ENCODE data around the gene MYO16.
"Not testable (repeated sequence)": the region's sequence is repeated elsewhere in the genome, so short reads cannot be mapped to it uniquely, and the experiment has no call there.

Gene MYO16

DNA sequence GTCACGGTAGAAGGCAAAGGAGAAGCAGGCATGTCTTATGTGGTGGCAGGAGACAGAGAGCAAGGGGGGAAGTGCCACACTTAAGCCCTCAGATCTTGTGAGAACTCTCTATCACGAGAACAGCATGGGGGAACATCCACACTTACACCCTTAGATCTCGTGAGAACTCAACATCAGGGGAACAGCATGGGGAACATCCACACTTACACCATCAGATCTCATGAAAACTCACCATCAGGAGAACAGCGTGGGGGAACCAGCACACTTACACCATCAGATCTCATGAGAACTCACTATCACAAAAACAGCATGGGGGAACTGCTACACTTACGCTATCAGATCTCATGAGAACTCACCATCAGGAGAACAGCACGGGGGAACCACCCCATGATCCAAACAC is 445.0 kb downstream of the MYO16 start:
- no peak for DNase-seq (ENCODE audit: low spot score)

GRCh38 chr13:109074853-109075252 is 445.4 kb downstream of the MYO16 start:
- DNase-seq (ENCODE audit: low spot score): no peak

DNA sequence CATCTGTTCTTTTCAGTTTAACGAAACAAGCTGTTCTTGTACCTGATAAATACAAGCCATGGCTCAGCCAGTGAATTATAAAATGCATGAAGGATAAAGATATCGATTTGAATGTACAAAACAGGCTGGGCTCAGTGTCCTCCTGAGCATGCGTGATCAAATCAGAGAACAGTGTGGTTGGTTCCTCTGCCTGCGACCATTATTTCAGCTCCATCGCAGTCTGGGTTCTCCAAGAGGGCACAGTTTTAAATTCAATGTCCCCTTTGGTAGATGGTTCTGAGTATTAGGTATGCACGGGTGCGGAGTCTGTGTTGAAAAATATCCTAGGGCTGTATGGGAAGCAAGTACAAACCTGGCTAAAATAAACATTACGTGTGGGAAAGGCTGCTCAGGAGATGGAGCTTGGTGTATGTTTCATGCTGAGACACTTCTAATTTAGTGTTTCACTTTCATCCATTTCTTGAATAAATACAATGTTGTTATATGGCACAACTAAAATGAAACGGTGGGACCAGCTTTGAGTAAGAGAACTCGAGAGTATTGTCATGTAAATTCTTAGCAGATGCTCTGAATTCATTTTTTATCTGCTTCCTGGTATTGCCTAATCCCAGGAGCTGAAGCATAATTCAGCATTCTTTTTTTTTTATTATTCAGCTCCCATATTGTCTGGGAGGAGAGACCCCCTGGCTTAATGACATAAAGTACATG is 458.7 kb downstream of the MYO16 start:
- no peak for DNase-seq (ENCODE audit: low spot score)

GRCh38 chr13:109088624-109088917 is 459.2 kb downstream of the MYO16 start:
- DNase-seq (ENCODE audit: low spot score): no peak

DNA sequence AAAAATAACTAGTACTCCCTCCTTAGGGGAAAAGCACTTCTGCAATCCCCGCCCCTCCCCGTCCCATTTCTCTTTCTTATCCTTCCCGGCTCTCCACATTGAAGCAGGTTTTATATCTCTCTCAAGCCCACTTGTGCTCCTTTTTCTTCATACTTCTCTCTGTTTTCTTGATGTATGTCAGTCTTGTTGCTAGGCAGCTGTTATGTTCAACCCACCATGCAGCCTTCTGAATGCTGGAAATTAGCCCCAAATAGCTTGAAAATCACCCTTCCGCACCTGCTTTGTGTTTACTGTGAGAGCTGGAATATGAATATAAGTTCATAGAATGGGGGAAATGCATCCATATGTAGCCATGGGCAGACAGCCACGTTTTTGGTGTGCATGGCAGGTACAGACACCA is 461.4 kb downstream of the MYO16 start:
- no peak for DNase-seq (ENCODE audit: low spot score)

- DNase-seq (ENCODE audit: low spot score): no peak
These were observed 461.8 kb downstream of the MYO16 start for GRCh38 chr13:109091249-109091648.

DNA sequence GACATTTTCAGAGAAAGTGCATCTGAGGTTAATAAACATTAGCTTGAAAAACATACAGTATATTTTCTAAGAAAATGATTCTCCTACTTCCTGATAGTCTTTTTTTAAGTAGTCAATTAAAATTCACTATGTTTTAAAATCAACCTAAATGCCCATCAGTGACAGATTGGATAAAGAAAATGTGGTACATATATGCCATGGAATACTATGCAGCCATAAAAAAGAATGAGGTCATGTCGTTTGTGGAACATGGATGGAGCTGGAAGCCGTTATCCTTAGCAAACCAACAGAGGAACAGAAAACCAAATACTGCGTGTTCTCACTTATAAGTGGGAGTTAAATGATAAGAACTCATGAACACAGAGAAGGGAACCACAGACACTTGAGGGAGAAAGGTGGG is 462.8 kb downstream of the MYO16 start:
- DNase-seq (ENCODE audit: low spot score): not testable (repeated sequence)

GRCh38 chr13:109093998-109094397 is 464.6 kb downstream of the MYO16 start:
- no peak for DNase-seq (ENCODE audit: low spot score)

DNA sequence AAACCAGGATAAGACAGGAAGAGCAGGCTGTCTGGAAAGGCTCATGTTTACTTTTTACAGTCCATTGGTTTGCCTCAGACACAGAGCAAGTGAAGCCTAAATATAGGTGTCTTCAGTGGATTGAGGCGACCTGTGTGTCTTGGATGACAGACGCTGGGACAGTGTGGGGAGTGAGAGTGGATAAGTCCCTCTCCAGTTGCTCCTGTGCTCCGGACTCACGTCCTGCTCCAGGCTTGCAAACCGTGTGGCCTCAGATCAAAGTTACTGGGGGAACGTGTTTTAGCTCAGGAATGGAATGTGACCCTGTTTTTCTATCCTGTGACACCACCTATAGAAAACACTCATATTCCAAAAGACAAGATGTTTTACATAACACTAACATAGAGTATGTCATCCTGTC is 465.7 kb downstream of the MYO16 start:
- no peak for DNase-seq (ENCODE audit: low spot score)

DNA sequence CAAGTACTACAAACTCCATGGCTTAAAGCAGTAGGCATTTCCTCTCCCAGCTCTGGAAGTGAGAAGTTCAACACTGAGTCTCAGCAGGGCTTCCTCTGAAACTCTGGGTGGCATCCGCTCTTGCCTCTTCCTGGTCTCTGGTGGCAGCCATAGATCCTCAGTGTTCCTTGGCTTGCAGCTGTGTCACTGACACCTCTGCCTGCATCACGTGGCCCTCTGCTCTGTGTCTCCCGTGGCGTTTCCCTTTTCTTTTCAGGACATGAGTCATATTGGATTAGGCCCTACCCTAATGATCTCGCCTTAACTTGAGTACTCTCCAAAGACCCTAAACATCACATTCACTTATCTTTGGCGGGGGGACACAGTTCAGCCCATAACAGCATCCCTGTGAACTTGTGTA is 466.7 kb downstream of the MYO16 start:
- DNase-seq (ENCODE audit: low spot score): no peak

- no peak for DNase-seq (ENCODE audit: low spot score)
These were observed 471.4 kb downstream of the MYO16 start for GRCh38 chr13:109100705-109101304.

DNA sequence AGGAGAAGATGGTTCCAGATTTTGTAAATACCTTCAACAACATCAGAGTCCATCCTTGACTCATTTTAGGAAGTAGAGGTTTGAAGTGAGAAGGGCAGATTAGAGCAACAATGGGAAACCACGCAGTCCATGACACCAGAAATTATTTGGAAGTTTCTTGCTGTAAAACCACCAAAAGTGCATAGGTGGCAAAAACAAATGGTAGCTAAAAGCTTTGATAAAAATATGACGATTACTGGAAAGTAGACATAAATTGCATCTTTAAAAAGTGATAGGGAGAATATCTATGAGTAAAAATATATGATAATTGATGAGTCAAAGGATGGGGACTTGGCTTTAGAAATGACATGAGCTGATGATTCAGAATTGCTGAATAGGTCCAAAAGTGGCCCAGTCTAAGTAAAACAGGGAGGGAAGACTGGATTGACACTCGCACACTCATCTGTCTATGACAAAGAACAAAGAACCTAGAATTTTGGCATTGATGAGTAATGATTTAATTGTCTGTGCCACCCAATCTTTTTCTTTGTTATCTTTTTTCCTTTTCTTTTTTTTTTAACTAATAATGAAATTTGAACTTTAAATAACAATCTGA is 472.2 kb downstream of the MYO16 start:
- DNase-seq (ENCODE audit: low spot score): no peak

GRCh38 chr13:109105899-109106298 is 476.5 kb downstream of the MYO16 start:
- DNase-seq (ENCODE audit: low spot score): no peak

DNA sequence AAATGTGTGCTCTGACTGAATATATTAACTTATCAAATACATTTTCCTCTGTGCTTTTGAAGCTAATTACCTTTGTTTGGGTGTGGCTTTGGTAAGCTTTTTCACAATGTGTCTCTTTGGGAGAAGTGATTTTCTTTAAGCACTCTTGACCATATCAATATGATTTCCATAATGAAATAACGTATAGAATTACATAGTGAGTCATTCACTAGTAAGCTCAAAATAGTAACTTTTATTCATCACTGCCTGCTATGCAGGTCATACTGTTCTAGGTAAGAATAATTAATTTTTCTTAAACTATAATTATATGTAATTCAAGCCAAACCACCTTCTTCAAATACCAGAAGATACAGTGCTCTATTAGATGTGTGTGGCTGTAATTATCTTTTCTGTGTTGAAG is 480.7 kb downstream of the MYO16 start:
- DNase-seq (ENCODE audit: low spot score): no peak

- DNase-seq (ENCODE audit: low spot score): no peak
These were observed 481.7 kb downstream of the MYO16 start for GRCh38 chr13:109111141-109111540.

DNA sequence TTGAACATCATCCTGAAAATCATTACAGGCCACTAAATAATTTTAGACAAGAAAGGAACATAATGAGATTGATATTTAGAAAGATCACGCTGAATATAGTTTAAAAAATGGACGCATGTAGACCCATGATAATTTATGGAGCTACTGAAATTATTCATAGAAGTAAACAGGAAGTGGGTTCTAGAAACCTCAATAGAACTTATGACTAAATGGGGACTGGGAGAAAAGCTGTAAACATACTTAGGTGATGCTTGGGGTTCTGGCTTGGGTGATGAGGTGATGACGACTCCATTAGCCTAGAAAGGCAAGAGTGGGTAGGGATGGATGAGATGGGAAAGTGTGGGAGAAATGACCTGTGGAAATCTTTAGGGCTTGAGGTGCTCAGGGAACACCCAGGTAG is 484.0 kb downstream of the MYO16 start:
- DNase-seq (ENCODE audit: low spot score): no peak

DNA sequence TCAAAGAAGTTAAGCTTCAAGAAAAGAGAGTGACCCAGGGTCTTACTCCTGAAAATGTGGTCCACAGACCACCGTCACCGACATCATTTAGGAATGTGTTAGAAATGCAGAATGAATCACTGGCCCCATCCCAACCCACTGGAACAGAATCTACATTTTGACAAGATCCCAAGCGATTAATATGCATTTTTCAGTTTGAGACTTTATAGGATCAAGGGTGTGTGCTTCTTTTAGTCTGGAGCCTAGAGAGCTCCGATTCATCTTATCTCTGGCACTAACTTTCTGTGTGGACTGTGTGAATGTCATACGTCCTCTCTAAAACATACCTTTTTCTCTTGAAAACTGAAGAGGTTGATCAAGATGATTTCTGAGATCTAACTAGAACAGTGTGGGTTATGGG is 484.8 kb downstream of the MYO16 start:
- no peak for DNase-seq (ENCODE audit: low spot score)

DNA sequence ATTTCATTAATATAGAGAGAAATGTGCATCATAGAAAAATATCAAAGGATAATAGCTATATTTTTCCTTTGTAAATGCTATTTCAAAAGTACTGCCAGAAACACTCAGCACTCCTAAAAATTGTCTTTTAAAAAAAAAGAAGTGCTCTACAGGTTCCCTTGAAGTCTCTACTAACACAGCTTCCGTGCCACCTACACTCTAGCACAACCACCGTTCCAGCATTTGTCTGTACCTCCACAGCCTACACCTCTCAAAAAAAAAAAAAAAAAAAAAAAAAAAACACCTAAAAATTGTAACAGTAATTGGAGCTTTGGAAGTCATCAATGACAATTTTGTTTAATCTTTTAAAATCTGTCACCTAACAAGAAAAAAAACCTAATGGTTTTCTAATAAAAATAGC is 485.6 kb downstream of the MYO16 start:
- DNase-seq (ENCODE audit: low spot score): no peak

- no peak for DNase-seq (ENCODE audit: low spot score)
These were observed 489.1 kb downstream of the MYO16 start for GRCh38 chr13:109118521-109118920.

GRCh38 chr13:109119896-109120295 is 490.5 kb downstream of the MYO16 start:
- no peak for DNase-seq (ENCODE audit: low spot score)

- no peak for DNase-seq (ENCODE audit: low spot score)
These were observed 492.4 kb downstream of the MYO16 start for GRCh38 chr13:109121826-109122225.

DNA sequence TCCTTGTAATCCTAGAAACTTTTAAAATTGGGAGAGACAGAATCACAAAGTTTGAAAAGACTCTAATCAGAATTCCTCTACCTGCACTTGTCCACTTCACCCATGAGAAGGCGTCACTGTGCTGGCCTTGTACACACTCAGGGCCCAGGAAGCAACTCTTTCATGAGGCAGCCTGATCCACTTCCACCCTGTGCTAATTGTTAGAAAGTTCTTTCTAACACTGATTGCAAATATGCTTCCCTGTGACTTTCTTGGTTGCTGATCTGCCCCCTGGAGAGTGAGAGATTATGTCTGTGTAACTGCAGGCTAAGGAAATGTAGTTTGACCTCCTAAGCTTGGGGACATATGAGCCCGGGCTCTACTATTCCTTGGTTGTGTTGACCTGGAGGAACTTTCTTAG is 494.6 kb downstream of the MYO16 start:
- DNase-seq (ENCODE audit: low spot score): no peak

- DNase-seq (ENCODE audit: low spot score): no peak
These were observed 496.8 kb downstream of the MYO16 start for GRCh38 chr13:109126178-109126577.

Measured in CD4-positive, alpha-beta T cell treated with Interleukin-6 at 100 ng/mL for 8 hours (primary cell).